GM13976 (cell line): ENCODE results near the gene COL9A2.

Experiments used
- DNase-seq: peaks from one replicate; pipeline ENCODE4 v3.0.0; 2012; ENCODE audit warnings: low spot score
- in situ Hi-C: fragments of 300-500 bp; cut with MboI; formaldehyde crosslinking; loops from one replicate; pipeline ENCODE4 v1.12.0; 2022; ENCODE audit warnings: low sequenced_read_pairs, mixed read lengths, inconsistent platforms; ENCODE audit not compliant: unreplicated experiment
- TF ChIP-seq, protein P1 (sequence below): IDR thresholded peaks from 2 replicates; pipeline ENCODE4 v1.5.1; 2012; ENCODE audit warnings: borderline replicate concordance, mild to moderate bottlenecking; ENCODE audit not compliant: insufficient read depth; ENCODE audit errors: extremely low read depth, missing control alignments, control extremely low read depth

Gene COL9A2

DNA sequence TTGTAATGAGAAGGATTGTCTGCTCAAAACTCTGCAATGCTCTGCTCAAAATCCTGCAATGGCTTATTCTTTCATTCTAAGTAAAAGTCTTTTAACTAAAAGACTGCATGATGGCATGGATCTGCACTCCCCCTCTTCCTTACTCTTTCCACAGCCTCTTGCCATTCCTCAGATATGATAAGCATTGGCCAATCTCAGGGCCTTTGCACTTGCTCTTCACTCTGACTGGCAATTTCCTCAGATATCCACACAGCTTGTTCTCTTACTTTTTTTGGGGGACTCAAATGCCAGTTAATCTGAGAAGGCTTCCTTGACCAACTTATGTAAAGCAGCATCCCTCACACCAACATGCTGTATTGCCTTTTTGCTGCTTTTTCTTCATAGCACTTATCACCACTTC, 61.9 kb downstream of the COL9A2 start:
- in situ Hi-C loops = no loop called here
- no peak for DNase-seq
- TF ChIP-seq, protein P1, sequence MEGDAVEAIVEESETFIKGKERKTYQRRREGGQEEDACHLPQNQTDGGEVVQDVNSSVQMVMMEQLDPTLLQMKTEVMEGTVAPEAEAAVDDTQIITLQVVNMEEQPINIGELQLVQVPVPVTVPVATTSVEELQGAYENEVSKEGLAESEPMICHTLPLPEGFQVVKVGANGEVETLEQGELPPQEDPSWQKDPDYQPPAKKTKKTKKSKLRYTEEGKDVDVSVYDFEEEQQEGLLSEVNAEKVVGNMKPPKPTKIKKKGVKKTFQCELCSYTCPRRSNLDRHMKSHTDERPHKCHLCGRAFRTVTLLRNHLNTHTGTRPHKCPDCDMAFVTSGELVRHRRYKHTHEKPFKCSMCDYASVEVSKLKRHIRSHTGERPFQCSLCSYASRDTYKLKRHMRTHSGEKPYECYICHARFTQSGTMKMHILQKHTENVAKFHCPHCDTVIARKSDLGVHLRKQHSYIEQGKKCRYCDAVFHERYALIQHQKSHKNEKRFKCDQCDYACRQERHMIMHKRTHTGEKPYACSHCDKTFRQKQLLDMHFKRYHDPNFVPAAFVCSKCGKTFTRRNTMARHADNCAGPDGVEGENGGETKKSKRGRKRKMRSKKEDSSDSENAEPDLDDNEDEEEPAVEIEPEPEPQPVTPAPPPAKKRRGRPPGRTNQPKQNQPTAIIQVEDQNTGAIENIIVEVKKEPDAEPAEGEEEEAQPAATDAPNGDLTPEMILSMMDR = no peak

DNA sequence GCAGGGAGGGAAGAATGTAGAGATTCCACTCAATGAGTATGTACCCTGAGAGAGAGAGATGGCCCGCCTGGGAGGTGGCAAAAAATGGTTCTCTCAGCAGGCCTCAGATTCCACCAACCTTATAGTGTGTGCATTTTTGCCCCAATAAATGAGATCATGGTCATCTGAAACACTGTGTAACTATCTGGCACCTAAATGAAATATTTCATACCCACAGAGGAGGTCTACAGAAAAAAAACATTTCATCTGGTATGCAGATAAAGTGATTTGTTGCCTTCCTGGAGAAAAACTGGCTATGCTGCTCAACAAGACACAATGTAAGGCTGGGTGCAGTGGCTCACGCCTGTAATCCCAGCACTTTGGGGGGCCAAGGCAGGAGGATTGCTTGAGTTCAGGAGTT, 64.5 kb downstream of the COL9A2 start:
- in situ Hi-C loops = no loop called here
- TF ChIP-seq, protein P1 = no peak
- no peak for DNase-seq

DNA sequence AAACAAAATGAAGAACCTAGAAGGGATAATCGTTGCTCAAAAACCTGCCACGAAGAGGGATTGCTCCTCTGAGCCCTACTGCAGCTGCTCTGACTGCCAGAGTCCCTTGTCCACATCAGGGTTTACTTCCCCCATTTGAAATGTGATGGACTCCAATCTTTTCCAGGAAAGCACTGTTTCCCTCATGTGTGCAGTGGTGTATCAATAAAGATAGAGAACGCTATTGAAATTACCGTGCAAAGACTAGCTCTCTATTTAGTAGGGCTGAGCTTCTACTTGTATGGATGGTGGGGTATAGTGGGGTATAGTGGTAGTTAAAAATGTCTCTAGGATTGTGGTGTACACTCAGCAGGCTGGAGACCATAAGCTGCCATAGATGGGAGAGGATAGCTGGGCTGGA, 65.6 kb downstream of the COL9A2 start:
- in situ Hi-C loops = no loop called here
- TF ChIP-seq, protein P1 = no peak
- no peak for DNase-seq
